ENCODE data around the gene PTX4. TPM values are rescaled to one million over a fixed set of nuclear protein-coding genes. Genes with fewer than 3 reads are reported as not detected.
A peak's percentile ranks its signal among the peaks of the same experiment; 100 is the strongest.
"Not testable (repeated sequence)": the region's sequence is repeated elsewhere in the genome, so short reads cannot be mapped to it uniquely, and the experiment has no call there.

The PTX4 gene
- total and polyA plus RNA-seq, 5 donors, result 0.09 to 0.28 (median 0.18) TPM; not detected in 2

DNA sequence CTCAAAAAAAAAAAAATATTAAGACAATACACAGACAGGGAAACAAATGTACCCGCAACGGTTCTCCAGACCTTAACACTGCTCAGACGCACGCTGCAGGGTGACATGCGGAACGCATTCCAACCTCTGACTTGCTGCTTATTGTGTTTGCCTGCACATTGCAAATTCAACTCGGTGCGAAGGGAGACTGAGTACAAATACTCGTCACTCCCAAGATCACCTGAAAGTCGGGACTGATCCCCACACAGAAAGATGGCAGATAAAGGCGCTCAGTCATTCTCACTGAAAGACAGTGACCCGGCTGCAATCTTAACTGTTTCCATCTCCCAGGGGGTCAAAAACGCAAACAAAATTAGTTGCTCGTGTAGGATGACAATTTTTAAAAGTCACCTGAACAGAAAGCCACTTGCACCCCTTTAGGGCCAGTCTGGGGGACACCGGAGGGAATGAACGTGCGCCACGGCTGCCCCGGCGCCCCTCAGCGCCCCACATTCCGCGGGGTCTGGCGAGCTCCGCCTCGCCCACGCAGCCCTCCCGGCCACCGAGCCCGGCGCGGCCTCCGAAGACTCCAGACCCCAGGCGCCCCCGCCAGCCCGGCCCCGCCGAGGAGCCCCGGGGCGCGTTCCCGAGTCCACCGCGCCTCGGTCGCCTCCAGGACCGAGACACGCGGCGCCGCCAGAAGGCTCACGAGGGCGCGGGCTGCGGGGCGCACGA lies 14.5 kb downstream of the PTX4 start:
- intact Hi-C loops (cut with DNase I), result no loop called here
- Histone ChIP-seq H3K4me3 (ENCODE audit: low read length) (peak overlapping the region; percentile 87), H3K27ac (ENCODE audit: low read length) (peak overlapping the region; percentile 58), H3K27me3 (ENCODE audit: control insufficient read depth, insufficient read depth) (no peaks in the 10 kb centered on the region), H3K4me1 (ENCODE audit: control insufficient read depth, insufficient read depth, low read length) (no peaks in the 10 kb centered on the region), H3K9me3 (ENCODE audit: control insufficient read depth, low read length) (no peaks in the 10 kb centered on the region)
- 9% methylated on average over 57 of the region's 57 CpGs for WGBS
- peak in 1 of 3 donors; percentile 63 for DNase-seq
- peak in 1 of 2 donors; percentile 5 for ATAC-seq

- ATAC-seq, result no peak
- no peaks in the 10 kb centered on the region for H3K4me1 ChIP-seq (ENCODE audit: control insufficient read depth, insufficient read depth, low read length)
- 59% methylated on average over 3 of the region's 3 CpGs for WGBS
- intact Hi-C loops (cut with DNase I), result no loop called here
- H3K9me3 ChIP-seq (ENCODE audit: control insufficient read depth, low read length), result no peaks in the 10 kb centered on the region
- H3K4me3 ChIP-seq (ENCODE audit: low read length), result no peak overlapping the region
- no peak overlapping the region for H3K27ac ChIP-seq (ENCODE audit: low read length)
- H3K27me3 ChIP-seq (ENCODE audit: control insufficient read depth, insufficient read depth), result no peaks in the 10 kb centered on the region
- no peak for DNase-seq
Observed at GRCh38 chr16:1472974-1473373, 15.8 kb downstream of the PTX4 start.

DNA sequence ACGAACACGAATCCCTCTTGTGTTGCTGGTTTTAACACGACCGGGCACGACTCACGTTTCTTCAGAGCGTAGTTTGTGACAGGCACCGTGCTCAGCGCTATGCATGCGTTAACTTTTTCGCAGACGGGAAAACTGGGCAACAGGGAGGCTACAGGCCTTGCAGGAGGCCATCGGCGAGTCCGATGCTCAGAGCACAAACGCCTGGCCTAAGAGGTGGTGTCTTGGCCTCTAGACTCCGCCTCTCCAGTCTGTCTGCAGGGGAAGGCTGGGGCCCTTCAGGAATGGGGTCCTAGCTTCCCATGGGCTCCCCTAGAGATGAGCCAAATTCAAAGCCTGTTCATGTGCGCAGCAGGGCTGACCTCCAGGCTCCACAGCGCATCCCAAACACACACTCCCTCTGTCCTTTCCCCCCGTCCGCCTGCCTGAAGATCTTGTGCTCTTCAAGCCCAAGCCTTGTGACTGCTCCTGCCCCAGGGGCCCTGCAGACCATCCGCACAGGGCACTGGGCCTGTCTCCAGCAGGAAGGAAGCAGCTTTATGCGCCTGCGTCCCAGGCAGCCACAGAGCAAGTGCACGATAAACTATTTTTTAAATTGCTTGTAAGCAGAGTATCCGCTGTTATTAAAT lies 17.1 kb downstream of the PTX4 start:
- no peaks in the 10 kb centered on the region for H3K9me3 ChIP-seq (ENCODE audit: control insufficient read depth, low read length)
- H3K4me3 ChIP-seq (ENCODE audit: low read length), result no peak overlapping the region
- no peaks in the 10 kb centered on the region for H3K27me3 ChIP-seq (ENCODE audit: control insufficient read depth, insufficient read depth)
- no peaks in the 10 kb centered on the region for H3K4me1 ChIP-seq (ENCODE audit: control insufficient read depth, insufficient read depth, low read length)
- 82% methylated on average over 26 of the region's 26 CpGs for WGBS
- intact Hi-C loops (cut with DNase I), result no loop called here
- ATAC-seq (no peak), DNase-seq (peak in 1 of 3 donors; percentile 26)
- no peak overlapping the region for H3K27ac ChIP-seq (ENCODE audit: low read length)

DNA sequence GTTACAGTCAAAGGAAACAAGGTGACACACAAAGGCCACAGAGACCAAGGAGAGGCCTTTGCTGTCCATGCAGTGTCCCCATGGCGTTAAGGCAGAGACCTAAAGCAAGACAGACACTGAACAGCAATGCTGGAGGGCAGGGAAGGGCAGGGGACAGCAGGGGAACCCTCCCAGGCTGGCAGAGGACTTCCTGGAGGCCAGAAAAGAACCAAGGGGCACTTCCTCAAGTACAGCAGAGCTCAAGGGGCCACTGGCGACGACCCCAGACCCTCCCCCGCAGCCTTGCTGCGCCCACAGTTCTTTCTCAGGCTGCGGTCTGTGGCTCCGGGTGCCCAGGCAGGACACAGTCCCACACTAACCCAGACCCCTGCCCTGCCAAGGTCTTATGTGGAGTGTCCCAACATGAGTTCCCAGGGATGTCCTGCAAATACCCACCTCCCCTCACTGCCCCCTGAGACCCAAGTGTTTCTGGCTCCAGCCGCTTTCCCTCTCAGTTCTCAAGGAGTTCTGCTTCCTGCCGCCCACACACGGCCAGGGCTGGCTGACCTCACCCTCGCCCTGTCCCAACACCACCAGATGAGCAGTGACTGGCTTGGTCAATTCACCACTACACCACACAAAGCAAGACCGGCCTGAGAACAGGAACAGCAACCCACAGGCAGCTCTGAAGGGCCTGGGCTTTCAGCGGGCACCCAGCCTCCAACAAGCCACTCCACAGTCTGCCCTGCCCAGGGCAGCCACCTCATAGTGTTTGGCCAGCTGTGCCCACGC lies 18.1 kb downstream of the PTX4 start:
- Histone ChIP-seq H3K27me3 (ENCODE audit: control insufficient read depth, insufficient read depth) (no peaks in the 10 kb centered on the region), H3K4me3 (ENCODE audit: low read length) (no peak overlapping the region), H3K4me1 (ENCODE audit: control insufficient read depth, insufficient read depth, low read length) (no peaks in the 10 kb centered on the region), H3K9me3 (ENCODE audit: control insufficient read depth, low read length) (no peaks in the 10 kb centered on the region), H3K27ac (ENCODE audit: low read length) (peak overlapping the region; percentile 25)
- WGBS, result 61% methylated on average over 14 of the region's 14 CpGs
- intact Hi-C loops (cut with DNase I), result no loop called here
- DNase-seq (peak in 1 of 3 donors; percentile 56), ATAC-seq (peak in 1 of 2 donors; percentile 12)

- Histone ChIP-seq H3K27ac (ENCODE audit: low read length) (no peak overlapping the region), H3K9me3 (ENCODE audit: control insufficient read depth, low read length) (no peaks in the 10 kb centered on the region), H3K27me3 (ENCODE audit: control insufficient read depth, insufficient read depth) (no peaks in the 10 kb centered on the region), H3K4me3 (ENCODE audit: low read length) (no peak overlapping the region), H3K4me1 (ENCODE audit: control insufficient read depth, insufficient read depth, low read length) (no peaks in the 10 kb centered on the region)
- DNase-seq, result peak in 1 of 3 donors; percentile 45
- ATAC-seq, result no peak
- 72% methylated on average over 20 of the region's 20 CpGs for WGBS
- intact Hi-C loops (cut with DNase I), result no loop called here
Observed at GRCh38 chr16:1469693-1470201, 19.0 kb downstream of the PTX4 start.

GRCh38 chr16:1469141-1469540 lies 19.6 kb downstream of the PTX4 start:
- ATAC-seq; H3K27ac ChIP-seq (ENCODE audit: low read length); intact Hi-C loops (cut with DNase I); H3K4me1 ChIP-seq (ENCODE audit: control insufficient read depth, insufficient read depth, low read length); H3K9me3 ChIP-seq (ENCODE audit: control insufficient read depth, low read length); H3K4me3 ChIP-seq (ENCODE audit: low read length); H3K27me3 ChIP-seq (ENCODE audit: control insufficient read depth, insufficient read depth): not testable (repeated sequence)
- peak in 1 of 3 donors; percentile 19 for DNase-seq
- WGBS, result 78% methylated on average over 5 of the region's 5 CpGs

DNA sequence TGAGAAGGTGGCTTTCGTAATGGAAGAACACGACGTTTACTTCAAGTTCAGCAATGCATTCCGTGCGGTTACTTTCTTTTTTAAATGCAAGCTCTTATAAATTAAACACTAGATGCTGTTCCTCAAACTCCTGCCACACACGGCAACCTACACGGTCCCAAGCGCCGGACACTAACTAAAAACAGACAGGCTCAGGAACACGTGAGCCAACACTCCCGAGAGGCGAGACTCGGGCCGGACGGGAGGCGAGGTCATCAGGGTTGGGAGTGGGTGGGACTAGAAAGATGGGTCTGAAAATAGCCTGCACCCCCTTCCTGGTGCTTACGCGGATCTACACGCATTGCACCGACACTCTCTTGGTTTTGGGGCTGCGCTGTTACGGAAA lies 20.3 kb downstream of the PTX4 start:
- 75% methylated on average over 22 of the region's 22 CpGs for WGBS
- Histone ChIP-seq H3K4me1 (ENCODE audit: control insufficient read depth, insufficient read depth, low read length) (no peaks in the 10 kb centered on the region), H3K4me3 (ENCODE audit: low read length) (no peak overlapping the region), H3K27ac (ENCODE audit: low read length) (no peak overlapping the region), H3K27me3 (ENCODE audit: control insufficient read depth, insufficient read depth) (no peaks in the 10 kb centered on the region), H3K9me3 (ENCODE audit: control insufficient read depth, low read length) (no peaks in the 10 kb centered on the region)
- DNase-seq (peak in 1 of 3 donors; percentile 11), ATAC-seq (no peak)
- intact Hi-C loops (cut with DNase I), result no loop called here

DNA sequence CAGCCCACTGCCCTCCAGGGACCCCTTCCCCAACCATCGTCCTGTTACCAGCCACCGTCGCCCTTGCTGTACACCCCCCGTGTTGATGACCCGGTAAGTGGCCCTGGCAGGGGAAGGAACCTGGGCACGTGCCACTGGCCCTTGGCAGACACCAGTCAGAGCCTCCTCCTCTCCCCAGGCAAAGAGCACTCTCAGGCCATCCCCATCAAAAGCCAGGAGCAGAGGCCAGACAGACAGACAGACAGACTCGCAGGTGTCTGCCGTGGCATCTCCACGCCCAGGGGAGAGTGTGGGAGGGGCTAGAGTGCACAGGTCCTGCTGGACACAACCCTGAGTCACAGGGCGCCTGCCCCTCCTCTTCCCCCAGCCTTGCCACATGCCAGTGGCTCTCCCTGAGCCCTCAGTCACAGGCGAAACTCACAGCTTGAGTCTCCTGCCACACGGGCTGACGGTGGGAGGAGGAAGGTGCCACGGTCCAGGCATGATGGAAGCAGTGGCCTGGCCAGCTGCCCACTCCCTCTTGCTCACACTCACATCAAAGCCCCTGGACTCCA lies 21.7 kb downstream of the PTX4 start:
- 73% methylated on average over 14 of the region's 14 CpGs for WGBS
- peak in 2 of 3 donors; percentile 57 to 68 for DNase-seq
- H3K4me3 ChIP-seq (ENCODE audit: low read length), result no peak overlapping the region

GRCh38 chr16:1466054-1466453 lies 22.7 kb downstream of the PTX4 start:
- intact Hi-C loops (cut with DNase I), result no loop called here

More for the DNA sequence above, 21.7 kb downstream of the PTX4 start:
- intact Hi-C loops (cut with DNase I), result no loop called here
- Histone ChIP-seq H3K27ac (ENCODE audit: low read length) (no peak overlapping the region), H3K9me3 (ENCODE audit: control insufficient read depth, low read length) (no peaks in the 10 kb centered on the region), H3K27me3 (ENCODE audit: control insufficient read depth, insufficient read depth) (no peaks in the 10 kb centered on the region), H3K4me1 (ENCODE audit: control insufficient read depth, insufficient read depth, low read length) (no peaks in the 10 kb centered on the region)
- ATAC-seq, result no peak

GRCh38 chr16:1465567-1465915 lies 23.2 kb downstream of the PTX4 start:
- no peak overlapping the region for H3K4me3 ChIP-seq (ENCODE audit: low read length)
- H3K27me3 ChIP-seq (ENCODE audit: control insufficient read depth, insufficient read depth), result no peaks in the 10 kb centered on the region
- H3K9me3 ChIP-seq (ENCODE audit: control insufficient read depth, low read length), result no peaks in the 10 kb centered on the region
- intact Hi-C loops (cut with DNase I), result no loop called here
- no peak overlapping the region for H3K27ac ChIP-seq (ENCODE audit: low read length)
- H3K4me1 ChIP-seq (ENCODE audit: control insufficient read depth, insufficient read depth, low read length), result no peaks in the 10 kb centered on the region
- DNase-seq, result peak in 1 of 3 donors; percentile 42
- ATAC-seq, result peak in 1 of 2 donors; percentile 7
- 97% methylated on average over 13 of the region's 13 CpGs for whole genome bisulfite sequencing

More at GRCh38 chr16:1466054-1466453, 22.7 kb downstream of the PTX4 start:
- Histone ChIP-seq H3K4me3 (ENCODE audit: low read length) (no peak overlapping the region), H3K27me3 (ENCODE audit: control insufficient read depth, insufficient read depth) (no peaks in the 10 kb centered on the region), H3K9me3 (ENCODE audit: control insufficient read depth, low read length) (no peaks in the 10 kb centered on the region), H3K4me1 (ENCODE audit: control insufficient read depth, insufficient read depth, low read length) (no peaks in the 10 kb centered on the region), H3K27ac (ENCODE audit: low read length) (no peak overlapping the region)
- ATAC-seq (no peak), DNase-seq (peak in 1 of 3 donors; percentile 29)
- WGBS, result 90% methylated on average over 24 of the region's 24 CpGs
